ENCODE results near the gene KLF16. TPM values are rescaled to one million over a fixed set of nuclear protein-coding genes. Genes with fewer than 3 reads are reported as not detected.
A peak's percentile ranks its signal among the peaks of the same experiment; 100 is the strongest.

KLF16 gene
- total and polyA plus RNA-seq, 9 of the 15 experiments (the other 6 are each of a cell fraction or from before 2014, with no cell fraction given): 0.04 to 60.4 (median 6.8) TPM

DNA sequence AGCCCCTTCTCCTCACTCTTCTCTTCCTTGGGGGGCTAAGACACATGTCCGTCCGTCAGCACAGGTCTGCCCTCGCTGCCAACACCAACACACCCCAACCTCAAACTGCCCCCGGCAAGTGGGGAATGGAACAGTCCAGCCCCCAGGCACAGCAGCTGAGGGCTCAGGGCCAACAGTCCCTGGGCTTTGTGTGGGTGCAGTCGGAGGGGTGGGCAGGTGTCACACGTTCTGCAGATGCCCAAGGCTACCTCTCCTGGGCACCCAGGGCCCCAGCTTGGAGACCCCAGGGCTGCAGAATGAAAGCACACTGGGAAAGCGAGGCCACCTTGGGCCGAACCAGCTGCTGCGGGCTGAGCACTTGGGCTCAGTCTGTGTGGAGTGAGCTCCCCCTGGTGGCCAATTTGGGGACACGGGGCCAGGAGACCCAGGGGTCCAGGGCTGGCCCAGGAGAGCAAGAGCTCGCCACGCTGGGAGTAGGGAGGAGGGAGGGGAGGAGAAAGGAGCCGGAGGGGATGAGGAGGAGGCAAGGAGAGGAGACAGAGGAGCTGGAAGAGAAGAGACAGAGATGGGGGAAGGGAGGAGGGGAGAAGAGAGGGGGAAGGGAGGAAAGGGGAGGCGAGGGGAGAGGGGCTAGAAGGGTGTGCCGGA lies 37.3 kb downstream of the KLF16 start (continued):
- TF ChIP-seq, protein P1, sequence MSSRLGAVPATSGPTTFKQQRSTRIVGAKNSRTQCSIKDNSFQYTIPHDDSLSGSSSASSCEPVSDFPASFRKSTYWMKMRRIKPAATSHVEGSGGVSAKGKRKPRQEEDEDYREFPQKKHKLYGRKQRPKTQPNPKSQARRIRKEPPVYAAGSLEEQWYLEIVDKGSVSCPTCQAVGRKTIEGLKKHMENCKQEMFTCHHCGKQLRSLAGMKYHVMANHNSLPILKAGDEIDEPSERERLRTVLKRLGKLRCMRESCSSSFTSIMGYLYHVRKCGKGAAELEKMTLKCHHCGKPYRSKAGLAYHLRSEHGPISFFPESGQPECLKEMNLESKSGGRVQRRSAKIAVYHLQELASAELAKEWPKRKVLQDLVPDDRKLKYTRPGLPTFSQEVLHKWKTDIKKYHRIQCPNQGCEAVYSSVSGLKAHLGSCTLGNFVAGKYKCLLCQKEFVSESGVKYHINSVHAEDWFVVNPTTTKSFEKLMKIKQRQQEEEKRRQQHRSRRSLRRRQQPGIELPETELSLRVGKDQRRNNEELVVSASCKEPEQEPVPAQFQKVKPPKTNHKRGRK (tag; IDR thresholded peaks at IDR 0.05): no peak
- TF ChIP-seq XRCC3 (IDR thresholded peaks at IDR 0.05) (no peak), MTA1 (IDR thresholded peaks at IDR 0.05; ENCODE audit: borderline replicate concordance) (peak; percentile 64), CSDE1 (IDR thresholded peaks at IDR 0.05) (no peak), TFAM (CRISPR knock-in tag; conservative IDR thresholded peaks at IDR 0.05) (no peak), SMARCA5 (IDR thresholded peaks at IDR 0.05) (peak; percentile 51; the same call in 1 of the 2 replicates), CBFA2T3 (IDR thresholded peaks at IDR 0.05) (no peak), GABPB1 (CRISPR knock-in tag; IDR thresholded peaks at IDR 0.05) (peak; percentile 65), MBD2 (IDR thresholded peaks at IDR 0.05; ENCODE audit: borderline replicate concordance, low read depth) (no peak), ZNF644 (tag; IDR thresholded peaks at IDR 0.05; ENCODE audit: low read depth) (no peak), SMAD4 (CRISPR knock-in tag; conservative IDR thresholded peaks at IDR 0.05) (no peak), ARHGAP35 (IDR thresholded peaks at IDR 0.05; ENCODE audit: partially characterized antibody) (peak; percentile 80), STAT6 (CRISPR knock-in tag; IDR thresholded peaks at IDR 0.05) (no peak), ZKSCAN8 (CRISPR knock-in tag; IDR thresholded peaks at IDR 0.05) (no peak), ZNF232 (CRISPR knock-in tag; IDR thresholded peaks at IDR 0.05) (no peak), ZNF280A (IDR thresholded peaks at IDR 0.05; ENCODE audit: low read depth, partially characterized antibody) (no peak), ZNF707 (CRISPR knock-in tag; conservative IDR thresholded peaks at IDR 0.05) (no peak), SNAPC5 (CRISPR knock-in tag; IDR thresholded peaks at IDR 0.05) (no peak), FUS (optimal IDR thresholded peaks at IDR 0.05; ENCODE audit: low read depth, low read length) (no peak), RFX1 (IDR thresholded peaks at IDR 0.05) (no peak)
- TF ChIP-seq, protein P2, sequence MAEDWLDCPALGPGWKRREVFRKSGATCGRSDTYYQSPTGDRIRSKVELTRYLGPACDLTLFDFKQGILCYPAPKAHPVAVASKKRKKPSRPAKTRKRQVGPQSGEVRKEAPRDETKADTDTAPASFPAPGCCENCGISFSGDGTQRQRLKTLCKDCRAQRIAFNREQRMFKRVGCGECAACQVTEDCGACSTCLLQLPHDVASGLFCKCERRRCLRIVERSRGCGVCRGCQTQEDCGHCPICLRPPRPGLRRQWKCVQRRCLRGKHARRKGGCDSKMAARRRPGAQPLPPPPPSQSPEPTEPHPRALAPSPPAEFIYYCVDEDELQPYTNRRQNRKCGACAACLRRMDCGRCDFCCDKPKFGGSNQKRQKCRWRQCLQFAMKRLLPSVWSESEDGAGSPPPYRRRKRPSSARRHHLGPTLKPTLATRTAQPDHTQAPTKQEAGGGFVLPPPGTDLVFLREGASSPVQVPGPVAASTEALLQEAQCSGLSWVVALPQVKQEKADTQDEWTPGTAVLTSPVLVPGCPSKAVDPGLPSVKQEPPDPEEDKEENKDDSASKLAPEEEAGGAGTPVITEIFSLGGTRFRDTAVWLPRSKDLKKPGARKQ (CRISPR knock-in tag; IDR thresholded peaks at IDR 0.05): no peak
